ENCODE results near the gene FAM120B.

Gene FAM120B

GRCh38 chr6:170286246-170286933 is 20.2 kb upstream of the FAM120B start:
- DNase-seq (ENCODE audit: low read depth in 2 of 2) = no peak

GRCh38 chr6:170286934-170287265 is 19.7 kb upstream of the FAM120B start:
- DNase-seq (ENCODE audit: low read depth in 2 of 2) = no peak

GRCh38 chr6:170287371-170287876 is 19.1 kb upstream of the FAM120B start:
- DNase-seq (ENCODE audit: low read depth in 2 of 2) = no peak

GRCh38 chr6:170288091-170288631 is 18.4 kb upstream of the FAM120B start:
- DNase-seq (ENCODE audit: low read depth in 2 of 2) = no peak

GRCh38 chr6:170288852-170289179 is 17.7 kb upstream of the FAM120B start:
- DNase-seq (ENCODE audit: low read depth in 2 of 2) = no peak

- DNase-seq (ENCODE audit: low read depth in 2 of 2) = no peak
These were observed 17.2 kb upstream of the FAM120B start for GRCh38 chr6:170289180-170289931.

GRCh38 chr6:170289951-170290295 is 16.6 kb upstream of the FAM120B start:
- DNase-seq (ENCODE audit: low read depth in 2 of 2) = no peak

GRCh38 chr6:170290296-170291128 is 16.0 kb upstream of the FAM120B start, which contains the start of gene DLL1:
DLL1 (minus strand) TSS chr6:170291078; CDS start chr6:170290139, 939 bp downstream.
- no peak for DNase-seq (ENCODE audit: low read depth in 2 of 2)

- no peak for DNase-seq (ENCODE audit: low read depth in 2 of 2)
These were observed 15.1 kb upstream of the FAM120B start for GRCh38 chr6:170291271-170292110.

- DNase-seq (ENCODE audit: low read depth in 2 of 2) = no peak
These were observed 14.5 kb upstream of the FAM120B start for GRCh38 chr6:170292111-170292406.

- no peak for DNase-seq (ENCODE audit: low read depth in 2 of 2)
These were observed 14.0 kb upstream of the FAM120B start for GRCh38 chr6:170292407-170293158.

- no peak for DNase-seq (ENCODE audit: low read depth in 2 of 2)
These were observed 13.0 kb upstream of the FAM120B start for GRCh38 chr6:170293341-170294231.

- DNase-seq (ENCODE audit: low read depth in 2 of 2) = no peak
These were observed 12.2 kb upstream of the FAM120B start for GRCh38 chr6:170294298-170294730.

GRCh38 chr6:170294813-170295509 is 11.6 kb upstream of the FAM120B start:
- no peak for DNase-seq (ENCODE audit: low read depth in 2 of 2)

GRCh38 chr6:170295510-170296422 is 10.8 kb upstream of the FAM120B start:
- no peak for DNase-seq (ENCODE audit: low read depth in 2 of 2)

- DNase-seq (ENCODE audit: low read depth in 2 of 2) = no peak
These were observed 10.2 kb upstream of the FAM120B start for GRCh38 chr6:170296423-170296745.

- DNase-seq (ENCODE audit: low read depth in 2 of 2) = no peak
These were observed 9.6 kb upstream of the FAM120B start for GRCh38 chr6:170296746-170297575.

Data from stimulated activated CD8-positive, alpha-beta memory T cell treated with anti-CD3 and anti-CD28 coated beads, Interleukin-7, amount 100 ng/mL, for 1 hour (primary cell).